Smooth muscle cell (in vitro differentiated cells): ENCODE measurements around the gene LAYN. TPM values are rescaled to one million over a fixed set of nuclear protein-coding genes. Genes with fewer than 3 reads are reported as not detected.

ENCODE experiments used
- DNase-seq: peaks from one replicate; lab custom pipeline; 2025; ENCODE audit not compliant: unreplicated experiment; lab: John Stamatoyannopoulos, UW
- H2AFZ ChIP-seq: fragments of 200-600 bp; sonication (generic); 2 replicates; pipeline ENCODE4 v1.6.0; 2016; ENCODE audit warnings: antibody characterized with exemption, low read depth, mild to moderate bottlenecking
- H3F3A ChIP-seq: fragments of 200-600 bp; sonication (generic); 2 replicates; pipeline ENCODE4 v1.6.0; 2017; ENCODE audit warnings: antibody characterized with exemption, low read depth
- H3K27ac ChIP-seq: fragments of 200-600 bp; sonication (generic); 2 replicates; pipeline ENCODE4 v1.5.1; 2016; ENCODE audit warnings: low read depth, mild to moderate bottlenecking
- H3K27me3 ChIP-seq: fragments of 200-600 bp; sonication (generic); 2 replicates; pipeline ENCODE4 v1.6.1; 2016; ENCODE audit warnings: low read depth, mild to moderate bottlenecking
- H3K36me3 ChIP-seq: fragments of 200-600 bp; sonication (generic); 2 replicates; pipeline ENCODE4 v1.5.1; 2016; ENCODE audit warnings: low read depth
- H3K4me1 ChIP-seq: fragments of 200-600 bp; sonication (generic); 2 replicates; pipeline ENCODE4 v1.5.1; 2016; ENCODE audit warnings: low read depth
- H3K4me2 ChIP-seq: fragments of 200-600 bp; sonication (generic); 2 replicates; pipeline ENCODE4 v1.6.0; 2016; ENCODE audit warnings: mild to moderate bottlenecking
- H3K4me3 ChIP-seq: fragments of 200-600 bp; sonication (generic); 2 replicates; pipeline ENCODE4 v1.5.1; 2016; ENCODE audit warnings: mild to moderate bottlenecking
- H3K79me2 ChIP-seq: fragments of 200-600 bp; sonication (generic); 2 replicates; pipeline ENCODE4 v1.6.0; 2016; ENCODE audit warnings: low read depth, mild to moderate bottlenecking
- H3K9ac ChIP-seq: fragments of 200-600 bp; sonication (generic); 2 replicates; pipeline ENCODE4 v1.6.0; 2016; ENCODE audit warnings: low read depth
- H3K9me3 ChIP-seq: fragments of 200-600 bp; sonication (generic); replicated peaks from 2 replicates; pipeline ENCODE4 v1.5.1; 2016; ENCODE audit warnings: low read depth
- H4K20me1 ChIP-seq: fragments of 200-600 bp; sonication (generic); 2 replicates; pipeline ENCODE4 v1.6.0; 2016; ENCODE audit warnings: low read depth
- CTCF ChIP-seq: fragments of 200-600 bp; sonication (generic); IDR thresholded peaks from 2 replicates; pipeline ENCODE4 v1.5.1; 2017; ENCODE audit warnings: borderline replicate concordance, mild to moderate bottlenecking, antibody characterized with exemption; ENCODE audit not compliant: insufficient read depth, poor library complexity, severe bottlenecking
- WGBS: methylation state at CpG from one replicate; pipeline ENCODE4 v1.1.7; 2016; ENCODE audit warnings: low lambda C conversion rate; 5-methylcytosine and 5-hydroxymethylcytosine counted together
- polyA plus RNA-seq: library from polyadenylated mRNA; unstranded; fragments of >200 nt; fragmentation: Nextera tagmentation; extraction: Ambion mirVana; gene quantifications from 2 replicates; pipeline ENCODE4 v1.2.1, GENCODE V29; 2016
- total RNA-seq: library from RNA; depleted of rRNA; stranded (reverse); fragments of >200 nt; gene quantifications from 2 replicates; pipeline ENCODE4 v1.2.3, GENCODE V29; 2014

LAYN gene
- total and polyA plus RNA-seq, 2 experiments from 2014 or later: 52.6 to 67.4 TPM

GRCh38 chr11:111574373-111575225 is 34.1 kb downstream of the LAYN start:
- Histone ChIP-seq H3K4me2 (no peak overlapping the region), H3K27ac (no peak overlapping the region), H2AFZ (no peak overlapping the region), H4K20me1 (no peaks in the 10 kb centered on the region), H3K9ac (no peak overlapping the region), H3K36me3 (no peaks in the 10 kb centered on the region), H3K79me2 (no peaks in the 10 kb centered on the region), H3K27me3 (no peaks in the 10 kb centered on the region), H3K4me1 (peaks cover 5% of the 10 kb centered on the region), H3K9me3 (no peaks in the 10 kb centered on the region), H3F3A (no peaks in the 10 kb centered on the region), H3K4me3 (no peak overlapping the region)
- TF ChIP-seq CTCF: no peak
- WGBS: 73% methylated on average over 7 of the region's 7 CpGs
- DNase-seq: no peak

- Histone ChIP-seq H3K4me1 (no peaks in the 10 kb centered on the region), H3K27me3 (no peaks in the 10 kb centered on the region), H3K36me3 (no peaks in the 10 kb centered on the region), H3K9me3 (no peaks in the 10 kb centered on the region), H3K4me2 (no peak overlapping the region), H3K4me3 (no peak overlapping the region), H3F3A (no peaks in the 10 kb centered on the region), H3K79me2 (no peaks in the 10 kb centered on the region), H2AFZ (no peak overlapping the region), H3K27ac (no peak overlapping the region), H4K20me1 (no peaks in the 10 kb centered on the region), H3K9ac (no peak overlapping the region)
- no peak for DNase-seq
- WGBS: 92% methylated on average over 6 of the region's 6 CpGs
- no peak for TF ChIP-seq CTCF
Observed at GRCh38 chr11:111575740-111576139, 35.2 kb downstream of the LAYN start.

- Histone ChIP-seq H2AFZ (no peak overlapping the region), H3K27me3 (no peaks in the 10 kb centered on the region), H3K36me3 (no peaks in the 10 kb centered on the region), H3F3A (no peaks in the 10 kb centered on the region), H3K4me1 (no peaks in the 10 kb centered on the region), H3K27ac (no peak overlapping the region), H3K4me2 (no peak overlapping the region), H3K4me3 (no peak overlapping the region), H3K9me3 (no peaks in the 10 kb centered on the region), H4K20me1 (no peaks in the 10 kb centered on the region), H3K79me2 (no peaks in the 10 kb centered on the region), H3K9ac (no peak overlapping the region)
- WGBS: 92% methylated on average over 4 of the region's 4 CpGs
- DNase-seq: no peak
- no peak for TF ChIP-seq CTCF
Observed at GRCh38 chr11:111577821-111578220, 37.3 kb downstream of the LAYN start.

- H2AFZ ChIP-seq: no peak overlapping the region
- no peak for TF ChIP-seq CTCF
- no peak overlapping the region for H3K4me2 ChIP-seq
- DNase-seq: no peak
- H3K9ac ChIP-seq: no peak overlapping the region
- no peaks in the 10 kb centered on the region for H4K20me1 ChIP-seq
- H3K4me3 ChIP-seq: no peak overlapping the region
- no peaks in the 10 kb centered on the region for H3K9me3 ChIP-seq
- H3K79me2 ChIP-seq: no peaks in the 10 kb centered on the region
- no peaks in the 10 kb centered on the region for H3K36me3 ChIP-seq
- no peaks in the 10 kb centered on the region for H3K4me1 ChIP-seq
- no peaks in the 10 kb centered on the region for H3F3A ChIP-seq
- no peaks in the 10 kb centered on the region for H3K27me3 ChIP-seq
- WGBS: 91% methylated on average over 1 of the region's 1 CpG
- H3K27ac ChIP-seq: no peak overlapping the region
Observed at GRCh38 chr11:111581341-111581740, 40.8 kb downstream of the LAYN start.
